Osteoblast (primary cell): ENCODE results near the gene SLC1A1. TPM values are rescaled to one million over a fixed set of nuclear protein-coding genes. Genes with fewer than 3 reads are reported as not detected.

Source experiments
- DNase-seq: peaks from one replicate; pipeline ENCODE4 v3.0.0; 2011; ENCODE audit warnings: low spot score, mixed read lengths; ENCODE audit not compliant: insufficient read length; ENCODE audit errors: missing footprints
- H2AFZ ChIP-seq: 2 replicates; pipeline ENCODE4 v1.6.0; 2011; ENCODE audit warnings: mild to moderate bottlenecking, low read length
- H3K27ac ChIP-seq: 2 replicates; pipeline ENCODE4 v1.5.1; 2011; ENCODE audit warnings: mild to moderate bottlenecking, low read depth, low read length, moderate library complexity
- H3K27me3 ChIP-seq: 2 replicates; pipeline ENCODE4 v1.6.0; 2012; ENCODE audit warnings: mild to moderate bottlenecking, control low read depth, inconsistent platforms, low read length, moderate library complexity; ENCODE audit not compliant: insufficient read depth
- H3K36me3 ChIP-seq: 2 replicates; pipeline ENCODE4 v1.5.1; 2011; ENCODE audit warnings: mild to moderate bottlenecking, low read length, control low read depth, moderate library complexity; ENCODE audit not compliant: insufficient read depth
- H3K4me1 ChIP-seq: 2 replicates; pipeline ENCODE4 v1.5.1; 2011; ENCODE audit warnings: mild to moderate bottlenecking, low read length, control low read depth, moderate library complexity; ENCODE audit not compliant: insufficient read depth
- H3K4me2 ChIP-seq: 2 replicates; pipeline ENCODE4 v1.6.0; 2011; ENCODE audit warnings: mild to moderate bottlenecking, low read length; ENCODE audit not compliant: insufficient read depth
- H3K4me3 ChIP-seq: fragments of 200-600 bp; sonication (generic); 3 replicates; pipeline ENCODE4 v1.5.1; 2012; ENCODE audit warnings: mild to moderate bottlenecking, low read length, inconsistent platforms; ENCODE audit not compliant: insufficient read depth
- H3K79me2 ChIP-seq: 2 replicates; pipeline ENCODE4 v1.6.0; 2012; ENCODE audit warnings: mild to moderate bottlenecking, low read length, control low read depth, inconsistent platforms; ENCODE audit not compliant: insufficient read depth
- H3K9me3 ChIP-seq: 2 replicates; pipeline ENCODE4 v1.5.1; 2011; ENCODE audit warnings: low read depth, low read length, control low read depth
- H4K20me1 ChIP-seq: 2 replicates; pipeline ENCODE4 v1.6.0; 2012; ENCODE audit warnings: mild to moderate bottlenecking, low read length, control low read depth; ENCODE audit not compliant: insufficient read depth
- CTCF ChIP-seq: IDR thresholded peaks from 2 replicates; pipeline ENCODE4 v1.5.1; 2011; ENCODE audit warnings: mild to moderate bottlenecking, low read depth, low read length, moderate library complexity; ENCODE audit errors: extremely low read depth
- total RNA-seq: library from RNA; depleted of rRNA; stranded (reverse); fragments of >200 nt; gene quantifications from 2 replicates; pipeline ENCODE4 v1.2.3, GENCODE V29; 2012

Gene SLC1A1
- total RNA-seq, 1 donor = 25.7 TPM

GRCh38 chr9:4572184-4572826 lies 82.0 kb downstream of the SLC1A1 start:
- peaks cover 43% of the 10 kb centered on the region for H3K36me3 ChIP-seq
- H3K27ac ChIP-seq = no peak overlapping the region
- no peaks in the 10 kb centered on the region for H3K79me2 ChIP-seq
- H4K20me1 ChIP-seq = no peaks in the 10 kb centered on the region
- H3K4me3 ChIP-seq = no peak overlapping the region
- H3K4me2 ChIP-seq = no peak overlapping the region
- no peak for DNase-seq
- no peak overlapping the region for H2AFZ ChIP-seq
- no peaks in the 10 kb centered on the region for H3K9me3 ChIP-seq
- no peaks in the 10 kb centered on the region for H3K27me3 ChIP-seq
- H3K4me1 ChIP-seq = peaks cover 9% of the 10 kb centered on the region
- TF ChIP-seq CTCF = no peak

- Histone ChIP-seq H3K4me2 (no peak overlapping the region), H3K9me3 (no peaks in the 10 kb centered on the region), H3K27ac (no peak overlapping the region), H2AFZ (no peak overlapping the region), H4K20me1 (no peaks in the 10 kb centered on the region), H3K4me3 (no peak overlapping the region), H3K79me2 (no peaks in the 10 kb centered on the region), H3K27me3 (no peaks in the 10 kb centered on the region), H3K4me1 (peaks cover 9% of the 10 kb centered on the region), H3K36me3 (peaks cover 43% of the 10 kb centered on the region)
- no peak for TF ChIP-seq CTCF
- no peak for DNase-seq
These were observed 82.9 kb downstream of the SLC1A1 start for GRCh38 chr9:4573176-4573575.

GRCh38 chr9:4573634-4574389 lies 83.5 kb downstream of the SLC1A1 start:
- Histone ChIP-seq H3K4me3 (no peak overlapping the region), H3K4me2 (no peak overlapping the region), H3K27me3 (no peaks in the 10 kb centered on the region), H3K4me1 (peaks cover 9% of the 10 kb centered on the region), H3K36me3 (peaks cover 45% of the 10 kb centered on the region), H2AFZ (no peak overlapping the region), H3K9me3 (no peaks in the 10 kb centered on the region), H3K79me2 (no peaks in the 10 kb centered on the region), H4K20me1 (no peaks in the 10 kb centered on the region), H3K27ac (no peak overlapping the region)
- no peak for DNase-seq
- TF ChIP-seq CTCF = no peak

GRCh38 chr9:4574657-4575243 lies 84.5 kb downstream of the SLC1A1 start:
- Histone ChIP-seq H3K4me3 (no peak overlapping the region), H3K79me2 (no peaks in the 10 kb centered on the region), H3K36me3 (peaks cover 45% of the 10 kb centered on the region), H3K27ac (no peak overlapping the region), H3K27me3 (no peaks in the 10 kb centered on the region), H4K20me1 (no peaks in the 10 kb centered on the region), H3K4me2 (no peak overlapping the region), H3K9me3 (no peaks in the 10 kb centered on the region), H2AFZ (no peak overlapping the region), H3K4me1 (no peaks in the 10 kb centered on the region)
- DNase-seq = no peak
- no peak for TF ChIP-seq CTCF
